Heart left ventricle (tissue), 13 donors: ENCODE measurements around the gene PIGZ.

Source experiments
- CTCF ChIP-seq, 12 donors: fragments of 200-600 bp; sonication (generic) in 4 of 12; IDR thresholded peaks; one replicate each; pipeline versions ENCODE4 v1.5.0 to v1.8.0; 2018 to 2022; ENCODE audit warnings: antibody characterized with exemption in 12 of 12, mild to moderate bottlenecking in 5 of 12
- POLR2A ChIP-seq, 2 donors: fragments of 450-650 bp; IDR thresholded peaks; one replicate each; pipeline ENCODE4 v1.6.1; 2017; ENCODE audit warnings: antibody characterized with exemption in 2 of 2, mild to moderate bottlenecking in 2 of 2, moderate library complexity in 2 of 2
- donor health status: ischemic (EF 13 %, LVEDD 7.1; RV severe dilation, severe dysfunction).
- donor health status: DM: no; HTN: yes; CAD: no.
- donor health status: DM: no; HTN: no; CAD: no.
- donor health status: ischemic (EF 25% LVEDD 6.9; RV normal size, moderate dysfunction).
- donor health status: ischemic (EF 25% LVEDD 5.7; RV mildly dilated, moderate dysfunction).
- donor health status: ischemic (EF 35%, LVEDD 5.7; RV mildly dilated, moderate dysfunction).
- donor health status: nonischemic (EF 11% LVEDD 7.7; RV severe dilation, severe dysfunction).
- donor health status: DM: yes; HTN: yes; CAD: no.
- donor health status: PGD.
- donor health status: ischemic (EF 29% LVEDD 5.4; RV normal size, mild dysfunction).
- donor health status: nonischemic (EF 23%, LVEDD 6.1; RV moderate dilation, normal function).

GRCh38 chr3:196996454-196997265 lies 28.0 kb upstream of the PIGZ start:
- TF ChIP-seq CTCF (IDR thresholded peaks at IDR 0.05): no peak
- no peak for TF ChIP-seq POLR2A (IDR thresholded peaks at IDR 0.05)
